ENCODE measurements around the gene EHD2.

EHD2 gene

GRCh38 chr19:47696635-47697034, 16.6 kb upstream of the EHD2 start:
- DNase-seq (ENCODE audit: low spot score in 2 of 2): no peak
- peaks cover 12% of the 10 kb centered on the region for H3K36me3 Mint-ChIP-seq
- H3K27ac Mint-ChIP-seq: no peak overlapping the region
- H3K27me3 Mint-ChIP-seq: no peaks in the 10 kb centered on the region
- no peak overlapping the region for H3K4me3 Mint-ChIP-seq
- no peak for ATAC-seq (ENCODE audit: low read depth)
- H3K4me1 Mint-ChIP-seq: peaks cover 7% of the 10 kb centered on the region
- H3K9me3 Mint-ChIP-seq: no peaks in the 10 kb centered on the region

GRCh38 chr19:47697863-47698609, 15.2 kb upstream of the EHD2 start:
- H3K36me3 Mint-ChIP-seq: peaks cover 13% of the 10 kb centered on the region
- ATAC-seq (ENCODE audit: low read depth): peak; percentile 71
- DNase-seq (ENCODE audit: low spot score in 2 of 2): peak; percentile 44 to 49
- H3K27me3 Mint-ChIP-seq: no peaks in the 10 kb centered on the region
- H3K4me1 Mint-ChIP-seq: peaks cover 7% of the 10 kb centered on the region
- H3K27ac Mint-ChIP-seq: no peak overlapping the region
- no peak overlapping the region for H3K4me3 Mint-ChIP-seq
- H3K9me3 Mint-ChIP-seq: no peaks in the 10 kb centered on the region

- DNase-seq (ENCODE audit: low spot score in 2 of 2): no peak
- H3K4me3 Mint-ChIP-seq: no peak overlapping the region
- no peak for ATAC-seq (ENCODE audit: low read depth)
- H3K27ac Mint-ChIP-seq: no peak overlapping the region
- H3K4me1 Mint-ChIP-seq: peaks cover 7% of the 10 kb centered on the region
- H3K9me3 Mint-ChIP-seq: no peaks in the 10 kb centered on the region
- no peaks in the 10 kb centered on the region for H3K27me3 Mint-ChIP-seq
- peaks cover 15% of the 10 kb centered on the region for H3K36me3 Mint-ChIP-seq
These were observed 14.4 kb upstream of the EHD2 start for GRCh38 chr19:47698631-47699359.

- DNase-seq (ENCODE audit: low spot score in 2 of 2) (peak; percentile 52 to 63), ATAC-seq (ENCODE audit: low read depth) (peak; percentile 66)
- H3K4me3 Mint-ChIP-seq: no peak overlapping the region
- H3K36me3 Mint-ChIP-seq: peaks cover 17% of the 10 kb centered on the region
- no peaks in the 10 kb centered on the region for H3K27me3 Mint-ChIP-seq
- no peak overlapping the region for H3K27ac Mint-ChIP-seq
- H3K9me3 Mint-ChIP-seq: no peaks in the 10 kb centered on the region
- peaks cover 7% of the 10 kb centered on the region for H3K4me1 Mint-ChIP-seq
These were observed 13.8 kb upstream of the EHD2 start for GRCh38 chr19:47699360-47699917.

GRCh38 chr19:47700934-47701716, 12.1 kb upstream of the EHD2 start:
- Mint-ChIP-seq H3K27ac (no peak overlapping the region), H3K36me3 (peaks cover 14% of the 10 kb centered on the region), H3K9me3 (no peaks in the 10 kb centered on the region), H3K27me3 (no peaks in the 10 kb centered on the region), H3K4me1 (peaks cover 3% of the 10 kb centered on the region), H3K4me3 (no peak overlapping the region)
- DNase-seq (ENCODE audit: low spot score in 2 of 2): no peak
- ATAC-seq (ENCODE audit: low read depth): no peak

GRCh38 chr19:47701717-47702552, 11.3 kb upstream of the EHD2 start:
- H3K27ac Mint-ChIP-seq: no peak overlapping the region
- DNase-seq (ENCODE audit: low spot score in 2 of 2): no peak
- H3K4me1 Mint-ChIP-seq: peaks cover 3% of the 10 kb centered on the region
- no peak overlapping the region for H3K4me3 Mint-ChIP-seq
- H3K36me3 Mint-ChIP-seq: peaks cover 14% of the 10 kb centered on the region
- no peaks in the 10 kb centered on the region for H3K9me3 Mint-ChIP-seq
- no peaks in the 10 kb centered on the region for H3K27me3 Mint-ChIP-seq
- ATAC-seq (ENCODE audit: low read depth): no peak

- H3K4me3 Mint-ChIP-seq: no peak overlapping the region
- peaks cover 14% of the 10 kb centered on the region for H3K36me3 Mint-ChIP-seq
- H3K4me1 Mint-ChIP-seq: peaks cover 3% of the 10 kb centered on the region
- ATAC-seq (ENCODE audit: low read depth): no peak
- peaks cover 3% of the 10 kb centered on the region for H3K27me3 Mint-ChIP-seq
- DNase-seq (ENCODE audit: low spot score in 2 of 2): no peak
- no peaks in the 10 kb centered on the region for H3K9me3 Mint-ChIP-seq
- H3K27ac Mint-ChIP-seq: no peak overlapping the region
These were observed 10.6 kb upstream of the EHD2 start for GRCh38 chr19:47702671-47703070.

GRCh38 chr19:47703301-47703700, 9.9 kb upstream of the EHD2 start:
- no peak for DNase-seq (ENCODE audit: low spot score in 2 of 2)
- no peak overlapping the region for H3K27ac Mint-ChIP-seq
- peaks cover 3% of the 10 kb centered on the region for H3K27me3 Mint-ChIP-seq
- H3K36me3 Mint-ChIP-seq: peaks cover 14% of the 10 kb centered on the region
- ATAC-seq (ENCODE audit: low read depth): no peak
- H3K9me3 Mint-ChIP-seq: no peaks in the 10 kb centered on the region
- H3K4me3 Mint-ChIP-seq: no peak overlapping the region
- no peaks in the 10 kb centered on the region for H3K4me1 Mint-ChIP-seq

- Mint-ChIP-seq H3K27ac (no peak overlapping the region), H3K9me3 (no peaks in the 10 kb centered on the region), H3K27me3 (peaks cover 5% of the 10 kb centered on the region), H3K4me1 (no peaks in the 10 kb centered on the region), H3K36me3 (peaks cover 14% of the 10 kb centered on the region), H3K4me3 (no peak overlapping the region)
- DNase-seq (ENCODE audit: low spot score in 2 of 2) (no peak), ATAC-seq (ENCODE audit: low read depth) (no peak)
These were observed 9.2 kb upstream of the EHD2 start for GRCh38 chr19:47704024-47704423.

- H3K36me3 Mint-ChIP-seq: peaks cover 14% of the 10 kb centered on the region
- H3K9me3 Mint-ChIP-seq: no peaks in the 10 kb centered on the region
- H3K4me1 Mint-ChIP-seq: no peaks in the 10 kb centered on the region
- ATAC-seq (ENCODE audit: low read depth): no peak
- no peak overlapping the region for H3K4me3 Mint-ChIP-seq
- no peak overlapping the region for H3K27ac Mint-ChIP-seq
- no peak for DNase-seq (ENCODE audit: low spot score in 2 of 2)
- H3K27me3 Mint-ChIP-seq: peaks cover 6% of the 10 kb centered on the region
These were observed 8.6 kb upstream of the EHD2 start for GRCh38 chr19:47704656-47705055.

- no peaks in the 10 kb centered on the region for H3K4me1 Mint-ChIP-seq
- H3K27ac Mint-ChIP-seq: no peak overlapping the region
- peaks cover 13% of the 10 kb centered on the region for H3K36me3 Mint-ChIP-seq
- H3K4me3 Mint-ChIP-seq: no peak overlapping the region
- peaks cover 10% of the 10 kb centered on the region for H3K27me3 Mint-ChIP-seq
- no peaks in the 10 kb centered on the region for H3K9me3 Mint-ChIP-seq
- ATAC-seq (ENCODE audit: low read depth) (peak; percentile 85), DNase-seq (ENCODE audit: low spot score in 2 of 2) (peak; percentile 46 to 54)
These were observed 5.9 kb upstream of the EHD2 start for GRCh38 chr19:47707135-47707925.

- peaks cover 31% of the 10 kb centered on the region for H3K27me3 Mint-ChIP-seq
- H3K4me3 Mint-ChIP-seq: no peak overlapping the region
- H3K36me3 Mint-ChIP-seq: peaks cover 1% of the 10 kb centered on the region
- H3K4me1 Mint-ChIP-seq: peaks cover 5% of the 10 kb centered on the region
- H3K27ac Mint-ChIP-seq: no peak overlapping the region
- no peak for DNase-seq (ENCODE audit: low spot score in 2 of 2)
- no peak for ATAC-seq (ENCODE audit: low read depth)
- peaks cover 7% of the 10 kb centered on the region for H3K9me3 Mint-ChIP-seq
These were observed 1.5 kb upstream of the EHD2 start for GRCh38 chr19:47711652-47712242.
